ENCODE measurements around the gene ITGB7. TPM values are rescaled to one million over a fixed set of nuclear protein-coding genes. Genes with fewer than 3 reads are reported as not detected.

ITGB7 gene
- total and polyA plus RNA-seq, 5 donors from 2014 or later = 279 to 382 (median 324) TPM

- Histone ChIP-seq H3K27ac (ENCODE audit: insufficient read depth, low read length, poor library complexity, severe bottlenecking) (peak overlapping the region; percentile 16), H3K9me3 (ENCODE audit: control insufficient read depth in 2 of 2, low read length in 2 of 2) (no peaks in the 10 kb centered on the region), H3K4me3 (ENCODE audit: low read depth, low read length) (no peak overlapping the region), H3K27me3 (ENCODE audit: control insufficient read depth, insufficient read depth, low read length) (no peaks in the 10 kb centered on the region), H3K36me3 (ENCODE audit: control insufficient read depth, insufficient read depth, low read length) (peaks cover 68% of the 10 kb centered on the region), H3K4me1 (ENCODE audit: control insufficient read depth, insufficient read depth, low read length, poor library complexity, severe bottlenecking) (peaks cover 45% of the 10 kb centered on the region)
- peak overlapping the region; percentile 80 to 90 (median 88) for H3K27ac Mint-ChIP-seq
- peaks cover 9 to 62% (median 29%) of the 10 kb centered on the region in 4 donors for H3K4me1 Mint-ChIP-seq
- H3K9me3 Mint-ChIP-seq = no peaks in the 10 kb centered on the region
- H3K27me3 Mint-ChIP-seq = no peaks in the 10 kb centered on the region
- H3K4me3 Mint-ChIP-seq = peak overlapping the region in 3 of 4 donors; percentile 35 to 73 (median 39)
- DNase-seq (no peak), ATAC-seq (ENCODE audit: low read depth in 2 of 2) (no peak)
- peaks cover 63% of the 10 kb centered on the region for H3K36me3 Mint-ChIP-seq
These were observed 10.6 kb downstream of the ITGB7 start for GRCh38 chr12:53196486-53196885.

GRCh38 chr12:53195516-53196420, 11.3 kb downstream of the ITGB7 start:
- ATAC-seq (ENCODE audit: low read depth in 2 of 2) = no peak
- H3K27me3 Mint-ChIP-seq = no peaks in the 10 kb centered on the region
- Histone ChIP-seq H3K27ac (ENCODE audit: insufficient read depth, low read length, poor library complexity, severe bottlenecking) (no peak overlapping the region), H3K4me1 (ENCODE audit: control insufficient read depth, insufficient read depth, low read length, poor library complexity, severe bottlenecking) (peaks cover 38% of the 10 kb centered on the region), H3K27me3 (ENCODE audit: control insufficient read depth, insufficient read depth, low read length) (no peaks in the 10 kb centered on the region), H3K4me3 (ENCODE audit: low read depth, low read length) (no peak overlapping the region), H3K9me3 (ENCODE audit: control insufficient read depth in 2 of 2, low read length in 2 of 2) (no peaks in the 10 kb centered on the region), H3K36me3 (ENCODE audit: control insufficient read depth, insufficient read depth, low read length) (peaks cover 76% of the 10 kb centered on the region)
- no peaks in the 10 kb centered on the region for H3K9me3 Mint-ChIP-seq
- peak overlapping the region in 3 of 4 donors; percentile 39 to 73 (median 50) for H3K4me3 Mint-ChIP-seq
- peaks cover 4 to 56% (median 23%) of the 10 kb centered on the region in 4 donors for H3K4me1 Mint-ChIP-seq
- H3K27ac Mint-ChIP-seq = peak overlapping the region; percentile 78 to 88 (median 80)
- DNase-seq = no peak
- peaks cover 60% of the 10 kb centered on the region for H3K36me3 Mint-ChIP-seq

DNA sequence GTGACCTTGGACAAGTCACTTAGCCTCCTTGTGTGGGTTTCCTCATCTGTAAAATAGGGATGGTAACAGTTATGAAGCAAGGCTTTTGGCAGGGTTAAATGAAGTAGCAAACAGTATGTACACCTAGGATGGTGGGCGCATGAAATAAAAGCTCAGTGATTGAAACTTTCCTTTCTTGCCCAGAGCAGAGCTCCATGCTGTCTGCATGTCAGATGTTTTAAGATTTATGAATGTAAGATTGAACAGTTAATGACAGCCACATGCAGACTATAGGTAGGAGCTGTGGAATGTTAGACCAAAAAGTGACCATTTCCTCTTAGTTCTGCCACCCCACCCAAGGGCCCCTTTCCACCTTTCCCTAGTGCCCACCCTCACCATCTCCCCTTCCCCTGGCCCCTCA, 12.1 kb downstream of the ITGB7 start:
- Histone ChIP-seq H3K4me1 (ENCODE audit: control insufficient read depth, insufficient read depth, low read length, poor library complexity, severe bottlenecking) (peaks cover 30% of the 10 kb centered on the region), H3K9me3 (ENCODE audit: control insufficient read depth in 2 of 2, low read length in 2 of 2) (no peaks in the 10 kb centered on the region), H3K36me3 (ENCODE audit: control insufficient read depth, insufficient read depth, low read length) (peaks cover 73% of the 10 kb centered on the region), H3K4me3 (ENCODE audit: low read depth, low read length) (no peak overlapping the region), H3K27me3 (ENCODE audit: control insufficient read depth, insufficient read depth, low read length) (no peaks in the 10 kb centered on the region), H3K27ac (ENCODE audit: insufficient read depth, low read length, poor library complexity, severe bottlenecking) (peak overlapping the region; percentile 24)
- Mint-ChIP-seq H3K9me3 (no peaks in the 10 kb centered on the region), H3K4me3 (peak overlapping the region in 1 of 4 donors; percentile 73), H3K27ac (peak overlapping the region in 2 of 3 donors; percentile 76 to 78), H3K27me3 (no peaks in the 10 kb centered on the region), H3K4me1 (peaks cover 4 to 52% (median 18%) of the 10 kb centered on the region in 4 donors), H3K36me3 (peaks cover 56% of the 10 kb centered on the region)
- DNase-seq (no peak), ATAC-seq (ENCODE audit: low read depth in 2 of 2) (no peak)

GRCh38 chr12:53193985-53194716, 12.9 kb downstream of the ITGB7 start:
- H3K36me3 Mint-ChIP-seq = peaks cover 51% of the 10 kb centered on the region

GRCh38 chr12:53193040-53193439, 14.0 kb downstream of the ITGB7 start:
- peaks cover 87% of the 10 kb centered on the region for H3K36me3 ChIP-seq (ENCODE audit: control insufficient read depth, insufficient read depth, low read length)
- DNase-seq (no peak), ATAC-seq (ENCODE audit: low read depth in 2 of 2) (no peak)
- peaks cover 10% of the 10 kb centered on the region for H3K4me1 ChIP-seq (ENCODE audit: control insufficient read depth, insufficient read depth, low read length, poor library complexity, severe bottlenecking)
- Mint-ChIP-seq H3K9me3 (no peaks in the 10 kb centered on the region), H3K27me3 (no peaks in the 10 kb centered on the region), H3K36me3 (peaks cover 47% of the 10 kb centered on the region), H3K4me1 (peaks cover 0 to 39% (median 6%) of the 10 kb centered on the region in 4 donors), H3K27ac (no peak overlapping the region), H3K4me3 (no peak overlapping the region)
- H3K27ac ChIP-seq (ENCODE audit: insufficient read depth, low read length, poor library complexity, severe bottlenecking) = peak overlapping the region; percentile 17
- H3K27me3 ChIP-seq (ENCODE audit: control insufficient read depth, insufficient read depth, low read length) = no peaks in the 10 kb centered on the region
- H3K9me3 ChIP-seq (ENCODE audit: control insufficient read depth in 2 of 2, low read length in 2 of 2) = no peaks in the 10 kb centered on the region
- no peak overlapping the region for H3K4me3 ChIP-seq (ENCODE audit: low read depth, low read length)

More at GRCh38 chr12:53193985-53194716, 12.9 kb downstream of the ITGB7 start:
- H3K27me3 Mint-ChIP-seq = no peaks in the 10 kb centered on the region
- H3K4me3 Mint-ChIP-seq = no peak overlapping the region
- H3K9me3 Mint-ChIP-seq = no peaks in the 10 kb centered on the region
- peaks cover 0 to 45% (median 14%) of the 10 kb centered on the region in 4 donors for H3K4me1 Mint-ChIP-seq
- H3K27me3 ChIP-seq (ENCODE audit: control insufficient read depth, insufficient read depth, low read length) = no peaks in the 10 kb centered on the region
- no peaks in the 10 kb centered on the region for H3K9me3 ChIP-seq (ENCODE audit: control insufficient read depth in 2 of 2, low read length in 2 of 2)
- H3K4me1 ChIP-seq (ENCODE audit: control insufficient read depth, insufficient read depth, low read length, poor library complexity, severe bottlenecking) = peaks cover 21% of the 10 kb centered on the region
- DNase-seq (no peak), ATAC-seq (ENCODE audit: low read depth in 2 of 2) (no peak)
- H3K27ac ChIP-seq (ENCODE audit: insufficient read depth, low read length, poor library complexity, severe bottlenecking) = no peak overlapping the region
- no peak overlapping the region for H3K4me3 ChIP-seq (ENCODE audit: low read depth, low read length)
- H3K27ac Mint-ChIP-seq = peak overlapping the region in 2 of 3 donors; percentile 76 to 93
- peaks cover 76% of the 10 kb centered on the region for H3K36me3 ChIP-seq (ENCODE audit: control insufficient read depth, insufficient read depth, low read length)

DNA sequence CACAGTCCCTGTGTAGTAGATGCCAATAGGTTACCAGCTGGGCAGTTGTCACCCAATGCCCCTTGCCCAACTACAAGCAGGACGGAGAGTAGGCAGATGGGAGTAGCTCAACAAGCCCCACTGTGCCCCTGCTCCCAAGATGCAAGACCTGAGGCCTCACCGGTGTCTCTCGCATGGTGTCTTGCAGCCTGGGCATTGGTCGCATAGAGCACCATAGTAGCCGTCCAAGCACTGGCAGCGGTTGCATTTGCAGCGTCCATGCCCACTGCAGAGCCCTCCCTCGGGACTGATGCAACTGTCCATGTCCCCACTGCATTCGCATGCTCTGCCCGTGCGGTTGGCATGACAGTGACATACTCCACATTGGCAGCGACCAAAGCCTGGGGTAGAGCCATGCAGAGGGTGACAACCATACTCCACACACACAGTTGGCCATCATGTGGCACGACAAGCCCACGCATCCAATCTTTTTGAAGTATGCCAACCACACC, 14.5 kb downstream of the ITGB7 start:
- Mint-ChIP-seq H3K9me3 (no peaks in the 10 kb centered on the region), H3K27ac (no peak overlapping the region), H3K4me1 (peaks cover 0 to 37% (median 4%) of the 10 kb centered on the region in 4 donors), H3K27me3 (no peaks in the 10 kb centered on the region), H3K4me3 (no peak overlapping the region), H3K36me3 (peaks cover 50% of the 10 kb centered on the region)
- DNase-seq (no peak), ATAC-seq (ENCODE audit: low read depth in 2 of 2) (no peak)
- no peak overlapping the region for H3K4me3 ChIP-seq (ENCODE audit: low read depth, low read length)
- H3K9me3 ChIP-seq (ENCODE audit: control insufficient read depth in 2 of 2, low read length in 2 of 2) = no peaks in the 10 kb centered on the region
- H3K27me3 ChIP-seq (ENCODE audit: control insufficient read depth, insufficient read depth, low read length) = no peaks in the 10 kb centered on the region
- no peak overlapping the region for H3K27ac ChIP-seq (ENCODE audit: insufficient read depth, low read length, poor library complexity, severe bottlenecking)
- peaks cover 92% of the 10 kb centered on the region for H3K36me3 ChIP-seq (ENCODE audit: control insufficient read depth, insufficient read depth, low read length)
- peaks cover 6% of the 10 kb centered on the region for H3K4me1 ChIP-seq (ENCODE audit: control insufficient read depth, insufficient read depth, low read length, poor library complexity, severe bottlenecking)

DNA sequence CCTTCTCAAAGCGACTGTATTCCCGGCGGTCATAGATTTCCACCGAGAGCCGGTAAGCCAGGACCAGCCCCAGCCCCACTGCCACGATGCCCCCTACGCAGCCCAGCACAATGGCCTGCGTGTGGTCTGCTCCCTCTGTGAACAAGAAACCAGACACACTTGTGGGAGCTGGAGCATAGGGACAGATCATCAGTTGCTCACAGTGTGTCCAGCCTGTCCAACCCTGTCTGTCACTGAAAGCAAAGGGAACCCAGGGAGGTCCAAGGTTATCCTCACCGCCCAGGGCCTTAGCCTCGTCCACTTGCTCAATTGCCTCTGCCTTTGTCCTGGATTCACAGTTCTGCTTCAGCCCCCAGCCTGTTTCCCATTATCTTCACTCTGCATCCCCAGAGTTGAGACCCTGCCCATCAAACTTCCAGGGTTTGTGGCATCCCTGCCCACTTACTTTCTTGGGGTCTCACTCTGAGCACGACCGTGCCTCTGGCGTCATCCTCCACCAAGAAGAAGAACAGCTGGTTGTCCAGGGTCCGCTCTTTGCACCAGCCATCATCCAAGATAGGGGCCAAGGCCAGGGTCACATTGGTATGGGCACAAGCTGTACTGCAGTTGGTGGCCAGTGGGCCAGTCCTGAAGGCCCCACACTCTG, 15.0 kb downstream of the ITGB7 start:
- Mint-ChIP-seq H3K9me3 (no peaks in the 10 kb centered on the region), H3K4me1 (peaks cover 0 to 34% (median 4%) of the 10 kb centered on the region in 4 donors)

More for the DNA sequence above, 15.0 kb downstream of the ITGB7 start:
- Histone ChIP-seq H3K4me1 (ENCODE audit: control insufficient read depth, insufficient read depth, low read length, poor library complexity, severe bottlenecking) (no peaks in the 10 kb centered on the region), H3K27me3 (ENCODE audit: control insufficient read depth, insufficient read depth, low read length) (no peaks in the 10 kb centered on the region), H3K36me3 (ENCODE audit: control insufficient read depth, insufficient read depth, low read length) (peaks cover 92% of the 10 kb centered on the region), H3K9me3 (ENCODE audit: control insufficient read depth in 2 of 2, low read length in 2 of 2) (no peaks in the 10 kb centered on the region), H3K4me3 (ENCODE audit: low read depth, low read length) (no peak overlapping the region), H3K27ac (ENCODE audit: insufficient read depth, low read length, poor library complexity, severe bottlenecking) (no peak overlapping the region)
- ATAC-seq (ENCODE audit: low read depth in 2 of 2) (no peak), DNase-seq (no peak)
- Mint-ChIP-seq H3K27ac (no peak overlapping the region), H3K36me3 (peaks cover 53% of the 10 kb centered on the region), H3K4me3 (peak overlapping the region in 1 of 4 donors; percentile 35), H3K27me3 (no peaks in the 10 kb centered on the region)

Data from CD4-positive, CD25-positive, alpha-beta regulatory T cell (primary cell).